GM19395 (cell line): ENCODE results near the gene EIF3B.
"Not testable (repeated sequence)": the region's sequence is repeated elsewhere in the genome, so short reads cannot be mapped to it uniquely, and the experiment has no call there.

Source experiments
- ATAC-seq: cut with Tn5 transposase; IDR thresholded peaks from one replicate; pipeline ENCODE4 v1.9.1; 2021; ENCODE audit warnings: mild to moderate bottlenecking, moderate library complexity; ENCODE audit not compliant: unreplicated experiment

Gene EIF3B

GRCh38 chr7:2399848-2400587 is 45.4 kb downstream of the EIF3B start:
- ATAC-seq: peak; percentile 33

GRCh38 chr7:2402687-2403013 is 48.0 kb downstream of the EIF3B start:
- ATAC-seq: no peak

- ATAC-seq: no peak
Observed at GRCh38 chr7:2403014-2403717, 48.5 kb downstream of the EIF3B start, which contains the start of gene CHST12. TSS of gene CHST12 (plus strand) at chr7:2403611. CDS start at chr7:2432640, 29,029 bp downstream.

- ATAC-seq: no peak
Observed at GRCh38 chr7:2403718-2404648, 49.4 kb downstream of the EIF3B start.

- no peak for ATAC-seq
Observed at GRCh38 chr7:2404714-2405119, 50.1 kb downstream of the EIF3B start.

- ATAC-seq: no peak
Observed at GRCh38 chr7:2405201-2405600, 50.6 kb downstream of the EIF3B start.

- peak; percentile 55 for ATAC-seq
Observed at GRCh38 chr7:2405601-2406345, 51.1 kb downstream of the EIF3B start.

GRCh38 chr7:2409745-2410414 is 55.3 kb downstream of the EIF3B start:
- ATAC-seq: no peak

- no peak for ATAC-seq
Observed at GRCh38 chr7:2411049-2411448, 56.4 kb downstream of the EIF3B start.

- no peak for ATAC-seq
Observed at GRCh38 chr7:2411815-2412586, 57.4 kb downstream of the EIF3B start.

- ATAC-seq: no peak
Observed at GRCh38 chr7:2412587-2413201, 58.1 kb downstream of the EIF3B start.

- no peak for ATAC-seq
Observed at GRCh38 chr7:2416063-2416462, 61.4 kb downstream of the EIF3B start.

GRCh38 chr7:2416650-2417049 is 62.0 kb downstream of the EIF3B start:
- ATAC-seq: no peak

GRCh38 chr7:2417178-2417577 is 62.6 kb downstream of the EIF3B start:
- ATAC-seq: not testable (repeated sequence)

- no peak for ATAC-seq
Observed at GRCh38 chr7:2417981-2418481, 63.4 kb downstream of the EIF3B start.

- ATAC-seq: no peak
Observed at GRCh38 chr7:2420216-2420933, 65.7 kb downstream of the EIF3B start.

GRCh38 chr7:2421943-2422310 is 67.3 kb downstream of the EIF3B start:
- no peak for ATAC-seq

GRCh38 chr7:2425749-2426148 is 71.1 kb downstream of the EIF3B start:
- ATAC-seq: no peak
